ENCODE data around the gene CLSTN2.

The CLSTN2 gene

GRCh38 chr3:140577911-140578310 lies 642.9 kb downstream of the CLSTN2 start:
- TF ChIP-seq ZNF596 (tag by site-specific recombination; IDR thresholded peaks at IDR 0.05), result no peak
- no peak for TF ChIP-seq ZNF837 (tag by site-specific recombination; IDR thresholded peaks at IDR 0.05)
- TF ChIP-seq KLF10 (tag by site-specific recombination; IDR thresholded peaks at IDR 0.05), result no peak
- TF ChIP-seq OVOL3 (tag by site-specific recombination; IDR thresholded peaks at IDR 0.05), result no peak
- no peak for TF ChIP-seq ZNF114 (tag by site-specific recombination; IDR thresholded peaks at IDR 0.05)
- no peak for TF ChIP-seq ZNF692 (tag by site-specific recombination; IDR thresholded peaks at IDR 0.05)
- TF ChIP-seq ZNF423 (tag by site-specific recombination; IDR thresholded peaks at IDR 0.05), result no peak
- TF ChIP-seq ZNF548 (tag by site-specific recombination; IDR thresholded peaks at IDR 0.05), result no peak
- TF ChIP-seq ZNF580 (tag by site-specific recombination; IDR thresholded peaks at IDR 0.05), result no peak
- no peak for TF ChIP-seq ZNF626 (tag by site-specific recombination; IDR thresholded peaks at IDR 0.05)
- TF ChIP-seq ZNF394 (tag by site-specific recombination; IDR thresholded peaks at IDR 0.05; ENCODE audit: borderline replicate concordance), result no peak
- TF ChIP-seq, protein P1, sequence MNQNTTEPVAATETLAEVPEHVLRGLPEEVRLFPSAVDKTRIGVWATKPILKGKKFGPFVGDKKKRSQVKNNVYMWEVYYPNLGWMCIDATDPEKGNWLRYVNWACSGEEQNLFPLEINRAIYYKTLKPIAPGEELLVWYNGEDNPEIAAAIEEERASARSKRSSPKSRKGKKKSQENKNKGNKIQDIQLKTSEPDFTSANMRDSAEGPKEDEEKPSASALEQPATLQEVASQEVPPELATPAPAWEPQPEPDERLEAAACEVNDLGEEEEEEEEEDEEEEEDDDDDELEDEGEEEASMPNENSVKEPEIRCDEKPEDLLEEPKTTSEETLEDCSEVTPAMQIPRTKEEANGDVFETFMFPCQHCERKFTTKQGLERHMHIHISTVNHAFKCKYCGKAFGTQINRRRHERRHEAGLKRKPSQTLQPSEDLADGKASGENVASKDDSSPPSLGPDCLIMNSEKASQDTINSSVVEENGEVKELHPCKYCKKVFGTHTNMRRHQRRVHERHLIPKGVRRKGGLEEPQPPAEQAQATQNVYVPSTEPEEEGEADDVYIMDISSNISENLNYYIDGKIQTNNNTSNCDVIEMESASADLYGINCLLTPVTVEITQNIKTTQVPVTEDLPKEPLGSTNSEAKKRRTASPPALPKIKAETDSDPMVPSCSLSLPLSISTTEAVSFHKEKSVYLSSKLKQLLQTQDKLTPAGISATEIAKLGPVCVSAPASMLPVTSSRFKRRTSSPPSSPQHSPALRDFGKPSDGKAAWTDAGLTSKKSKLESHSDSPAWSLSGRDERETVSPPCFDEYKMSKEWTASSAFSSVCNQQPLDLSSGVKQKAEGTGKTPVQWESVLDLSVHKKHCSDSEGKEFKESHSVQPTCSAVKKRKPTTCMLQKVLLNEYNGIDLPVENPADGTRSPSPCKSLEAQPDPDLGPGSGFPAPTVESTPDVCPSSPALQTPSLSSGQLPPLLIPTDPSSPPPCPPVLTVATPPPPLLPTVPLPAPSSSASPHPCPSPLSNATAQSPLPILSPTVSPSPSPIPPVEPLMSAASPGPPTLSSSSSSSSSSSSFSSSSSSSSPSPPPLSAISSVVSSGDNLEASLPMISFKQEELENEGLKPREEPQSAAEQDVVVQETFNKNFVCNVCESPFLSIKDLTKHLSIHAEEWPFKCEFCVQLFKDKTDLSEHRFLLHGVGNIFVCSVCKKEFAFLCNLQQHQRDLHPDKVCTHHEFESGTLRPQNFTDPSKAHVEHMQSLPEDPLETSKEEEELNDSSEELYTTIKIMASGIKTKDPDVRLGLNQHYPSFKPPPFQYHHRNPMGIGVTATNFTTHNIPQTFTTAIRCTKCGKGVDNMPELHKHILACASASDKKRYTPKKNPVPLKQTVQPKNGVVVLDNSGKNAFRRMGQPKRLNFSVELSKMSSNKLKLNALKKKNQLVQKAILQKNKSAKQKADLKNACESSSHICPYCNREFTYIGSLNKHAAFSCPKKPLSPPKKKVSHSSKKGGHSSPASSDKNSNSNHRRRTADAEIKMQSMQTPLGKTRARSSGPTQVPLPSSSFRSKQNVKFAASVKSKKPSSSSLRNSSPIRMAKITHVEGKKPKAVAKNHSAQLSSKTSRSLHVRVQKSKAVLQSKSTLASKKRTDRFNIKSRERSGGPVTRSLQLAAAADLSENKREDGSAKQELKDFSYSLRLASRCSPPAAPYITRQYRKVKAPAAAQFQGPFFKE (tag by site-specific recombination; IDR thresholded peaks at IDR 0.05; ENCODE audit: borderline replicate concordance), result no peak
- no peak for TF ChIP-seq PATZ1 (tag by site-specific recombination; IDR thresholded peaks at IDR 0.05)
- TF ChIP-seq ZXDB (tag by site-specific recombination; IDR thresholded peaks at IDR 0.05), result no peak
- TF ChIP-seq, protein P2, sequence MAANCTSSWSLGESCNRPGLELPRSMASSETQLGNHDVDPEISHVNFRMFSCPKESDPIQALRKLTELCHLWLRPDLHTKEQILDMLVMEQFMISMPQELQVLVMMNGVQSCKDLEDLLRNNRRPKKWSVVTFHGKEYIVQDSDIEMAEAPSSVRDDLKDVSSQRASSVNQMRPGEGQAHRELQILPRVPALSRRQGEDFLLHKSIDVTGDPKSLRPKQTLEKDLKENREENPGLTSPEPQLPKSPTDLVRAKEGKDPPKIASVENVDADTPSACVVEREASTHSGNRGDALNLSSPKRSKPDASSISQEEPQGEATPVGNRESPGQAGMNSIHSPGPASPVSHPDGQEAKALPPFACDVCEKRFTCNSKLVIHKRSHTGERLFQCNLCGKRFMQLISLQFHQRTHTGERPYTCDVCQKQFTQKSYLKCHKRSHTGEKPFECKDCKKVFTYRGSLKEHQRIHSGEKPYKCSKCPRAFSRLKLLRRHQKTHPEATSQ (tag by site-specific recombination; IDR thresholded peaks at IDR 0.05), result no peak
- no peak for TF ChIP-seq ZNF24 (tag by site-specific recombination; IDR thresholded peaks at IDR 0.05)
- no peak for TF ChIP-seq ZNF501 (tag by site-specific recombination; IDR thresholded peaks at IDR 0.05)
- TF ChIP-seq ZNF830 (tag by site-specific recombination; IDR thresholded peaks at IDR 0.05; ENCODE audit: low read depth), result no peak
- H3K4me3 ChIP-seq (ENCODE audit: low read depth, low read length), result no peak overlapping the region
- H3K9me3 ChIP-seq (ENCODE audit: control insufficient read depth, insufficient read depth, low read depth, low read length), result no peaks in the 10 kb centered on the region
- H3K4me1 ChIP-seq (ENCODE audit: control insufficient read depth, insufficient read depth, low read length), result no peaks in the 10 kb centered on the region
- CTCF ChIA-PET, result no interaction called here
- no peak overlapping the region for H3K27ac ChIP-seq (ENCODE audit: extremely low read depth, low read depth, low read length)
- POLR2A ChIA-PET, result no interaction called here
- H3K36me3 ChIP-seq (ENCODE audit: control insufficient read depth in 2 of 2, insufficient read depth in 1 of 2, low read length in 2 of 2), result no peaks in the 10 kb centered on the region

All from HEK293 (cell line).